ENCODE measurements around the gene DCAF6.

Gene DCAF6

DNA sequence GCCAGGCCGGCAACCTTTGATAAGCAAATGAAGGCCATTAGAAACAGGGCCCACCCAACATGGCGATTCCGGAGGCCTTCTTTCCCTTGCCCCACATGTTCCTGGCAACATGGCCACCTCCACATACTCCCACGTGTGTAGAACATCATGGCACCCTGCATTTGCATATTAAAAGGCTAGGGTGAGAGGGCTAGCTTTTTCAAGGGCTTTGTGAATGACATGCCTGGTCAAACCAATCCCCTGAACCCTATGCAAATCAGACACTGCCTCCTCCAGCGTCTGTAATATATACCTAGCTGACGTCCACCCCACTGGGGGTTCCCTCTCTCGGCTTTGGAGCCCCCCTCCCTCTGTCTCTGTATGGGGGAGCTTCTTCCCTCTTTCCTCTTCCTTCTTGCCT is 24.2 kb upstream of the DCAF6 start:
- no peak overlapping the region for H3K4me3 ChIP-seq (ENCODE audit: low read depth, low read length)
- DNase-seq (ENCODE audit: low read depth, low spot score), result no peak
- in situ Hi-C loops (cut with HindIII; ENCODE audit: low sequenced_read_pairs), result no loop called here
- no peak for TF ChIP-seq CTCF (IDR thresholded peaks at IDR 0.05; ENCODE audit: low read depth, low read length)

DNA sequence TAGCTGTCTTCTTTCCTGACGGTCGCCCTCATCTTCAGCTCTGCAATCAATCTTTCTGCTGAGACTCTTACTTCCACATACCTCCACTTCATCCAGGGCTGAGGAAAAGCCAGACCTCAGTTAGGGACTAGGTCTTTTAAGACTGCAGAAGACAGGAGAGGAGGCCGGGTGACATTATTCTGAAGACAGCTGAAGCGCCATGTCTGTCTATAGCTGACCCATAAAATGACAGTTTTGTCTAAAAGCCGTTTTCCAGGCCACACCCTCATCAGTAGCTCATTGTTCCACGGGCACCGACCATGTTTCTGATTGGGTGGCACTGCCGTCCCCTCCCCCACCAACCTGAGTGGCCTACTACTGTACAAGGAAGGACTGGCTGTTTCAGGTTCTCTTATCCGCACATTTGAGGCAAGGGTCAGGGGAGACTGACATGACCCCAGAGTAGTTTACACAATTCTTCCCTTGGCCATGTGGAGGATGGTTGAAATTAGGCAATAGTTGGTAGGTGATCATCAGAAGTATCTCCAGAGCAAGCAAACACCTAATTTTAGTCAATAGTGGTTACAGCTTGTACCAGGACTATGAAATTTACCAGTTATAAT is 22.5 kb upstream of the DCAF6 start, which contains the start of gene ADCY10:
Gene ADCY10, minus strand, starts transcription at position 240 of the 602 bp plus-strand sequence. CDS start 8,994 bp downstream, outside the sequence.
- DNase-seq (ENCODE audit: low read depth, low spot score), result no peak
- TF ChIP-seq CTCF (IDR thresholded peaks at IDR 0.05; ENCODE audit: low read depth, low read length), result no peak
- in situ Hi-C loops (cut with HindIII; ENCODE audit: low sequenced_read_pairs), result no loop called here
- no peak within 1 kb of the TSS for H3K4me3 ChIP-seq (ENCODE audit: low read depth, low read length)

DNA sequence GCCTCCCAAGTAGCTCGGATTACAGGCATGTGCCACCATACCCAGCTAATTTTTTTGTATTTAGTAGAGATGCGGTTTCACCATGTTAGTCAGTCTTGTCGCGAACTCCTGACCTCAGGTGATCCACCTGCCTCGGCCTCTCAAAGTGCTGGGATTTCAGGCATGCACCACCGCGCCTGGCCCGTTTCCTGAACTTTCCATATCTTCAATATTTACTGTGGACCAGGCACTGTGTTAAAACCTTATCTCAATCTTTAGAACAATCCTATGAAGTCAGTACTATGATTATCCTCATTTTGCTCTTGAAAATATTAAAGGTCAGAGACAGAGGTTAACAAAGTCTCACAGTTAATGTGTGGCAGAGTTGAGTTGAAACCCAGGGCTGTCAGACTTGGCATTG is 20.9 kb upstream of the DCAF6 start:
- no peak for DNase-seq (ENCODE audit: low read depth, low spot score)
- TF ChIP-seq CTCF (IDR thresholded peaks at IDR 0.05; ENCODE audit: low read depth, low read length), result no peak
- in situ Hi-C loops (cut with HindIII; ENCODE audit: low sequenced_read_pairs), result no loop called here

GRCh38 chr1:167916766-167917511 is 19.5 kb upstream of the DCAF6 start:
- in situ Hi-C loops (cut with HindIII; ENCODE audit: low sequenced_read_pairs), result no loop called here
- no peak overlapping the region for H3K4me3 ChIP-seq (ENCODE audit: low read depth, low read length)
- no peak for TF ChIP-seq CTCF (IDR thresholded peaks at IDR 0.05; ENCODE audit: low read depth, low read length)
- no peak for DNase-seq (ENCODE audit: low read depth, low spot score)

More for the DNA sequence above, 20.9 kb upstream of the DCAF6 start:
- no peak overlapping the region for H3K4me3 ChIP-seq (ENCODE audit: low read depth, low read length)

DNA sequence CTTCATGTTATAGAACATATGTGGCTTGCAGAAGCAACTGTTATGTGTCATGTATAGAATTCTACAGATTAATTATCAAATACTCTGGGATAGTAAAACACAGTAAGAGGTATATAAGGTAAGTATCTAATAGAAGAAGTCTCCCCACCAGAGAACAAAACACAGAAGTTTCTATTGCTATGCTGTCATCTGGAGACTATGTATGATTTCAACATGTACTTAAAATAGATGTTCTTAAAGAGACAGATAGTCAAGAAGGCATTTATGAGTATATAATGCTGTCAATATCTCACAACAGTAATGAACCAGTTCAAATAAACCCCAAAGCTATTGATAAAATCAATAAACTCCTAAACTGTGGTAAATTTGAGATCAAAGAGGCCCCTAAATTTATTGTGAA is 14.5 kb upstream of the DCAF6 start:
- no peak overlapping the region for H3K4me3 ChIP-seq (ENCODE audit: low read depth, low read length)
- DNase-seq (ENCODE audit: low read depth, low spot score), result peak; percentile 30
- in situ Hi-C loops (cut with HindIII; ENCODE audit: low sequenced_read_pairs), result no loop called here
- TF ChIP-seq CTCF (IDR thresholded peaks at IDR 0.05; ENCODE audit: low read depth, low read length), result no peak

DNA sequence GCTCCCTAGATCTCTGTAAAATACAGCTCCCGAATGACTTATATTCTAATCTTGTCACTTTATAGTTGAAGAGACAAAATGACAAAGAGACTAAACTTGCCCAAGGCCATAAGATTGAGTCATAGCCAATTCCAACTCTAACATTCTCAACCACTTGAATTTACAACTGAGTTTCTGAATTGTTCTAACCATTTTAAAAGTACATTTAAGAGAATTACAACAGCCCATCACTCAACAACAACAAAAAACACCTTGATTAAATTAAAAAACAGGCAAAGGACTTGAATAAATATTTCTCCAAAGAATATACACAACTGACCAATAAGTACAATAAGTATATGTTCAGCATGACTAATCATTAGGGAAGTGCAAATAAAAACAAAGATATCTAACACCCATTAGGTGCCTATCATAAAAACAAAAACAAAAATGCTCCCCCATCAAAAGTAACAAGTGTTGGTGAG is 13.8 kb upstream of the DCAF6 start:
- no peak overlapping the region for H3K4me3 ChIP-seq (ENCODE audit: low read depth, low read length)
- no peak for DNase-seq (ENCODE audit: low read depth, low spot score)
- in situ Hi-C loops (cut with HindIII; ENCODE audit: low sequenced_read_pairs), result no loop called here
- no peak for TF ChIP-seq CTCF (IDR thresholded peaks at IDR 0.05; ENCODE audit: low read depth, low read length)

Measured in astrocyte of the spinal cord (primary cell).